SW 1271 (cell line): ENCODE measurements around the gene IGDCC3.

Experiments
- DNase-seq, 2 experiments: peaks; one replicate each; lab custom pipeline; 2025; lab: John Stamatoyannopoulos, UW

IGDCC3 gene

DNA sequence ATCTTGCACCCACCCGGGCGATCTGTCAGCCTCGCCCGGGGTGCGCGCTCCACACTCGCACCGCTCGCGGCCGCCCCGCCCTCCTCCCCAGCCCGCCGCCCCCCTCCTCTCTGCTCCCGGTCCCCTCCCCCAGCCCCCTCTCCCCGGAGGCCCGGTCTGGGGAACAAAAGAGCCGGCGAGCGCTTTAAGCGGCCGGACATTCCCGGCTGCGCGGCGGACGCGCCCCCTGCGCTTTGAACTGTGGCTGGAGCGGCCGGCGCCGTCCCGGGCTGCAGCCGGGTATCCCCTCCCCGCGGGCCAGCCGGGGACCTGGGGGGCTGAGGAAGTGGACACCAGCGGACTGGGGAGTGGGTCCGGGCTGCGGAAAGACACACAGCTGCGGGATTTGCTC is at the start of gene IGDCC3:
IGDCC3 (minus strand) TSS at position 27 of the 391 bp plus-strand sequence. CDS start 214 bp downstream, outside the sequence.
- no peak for DNase-seq

DNA sequence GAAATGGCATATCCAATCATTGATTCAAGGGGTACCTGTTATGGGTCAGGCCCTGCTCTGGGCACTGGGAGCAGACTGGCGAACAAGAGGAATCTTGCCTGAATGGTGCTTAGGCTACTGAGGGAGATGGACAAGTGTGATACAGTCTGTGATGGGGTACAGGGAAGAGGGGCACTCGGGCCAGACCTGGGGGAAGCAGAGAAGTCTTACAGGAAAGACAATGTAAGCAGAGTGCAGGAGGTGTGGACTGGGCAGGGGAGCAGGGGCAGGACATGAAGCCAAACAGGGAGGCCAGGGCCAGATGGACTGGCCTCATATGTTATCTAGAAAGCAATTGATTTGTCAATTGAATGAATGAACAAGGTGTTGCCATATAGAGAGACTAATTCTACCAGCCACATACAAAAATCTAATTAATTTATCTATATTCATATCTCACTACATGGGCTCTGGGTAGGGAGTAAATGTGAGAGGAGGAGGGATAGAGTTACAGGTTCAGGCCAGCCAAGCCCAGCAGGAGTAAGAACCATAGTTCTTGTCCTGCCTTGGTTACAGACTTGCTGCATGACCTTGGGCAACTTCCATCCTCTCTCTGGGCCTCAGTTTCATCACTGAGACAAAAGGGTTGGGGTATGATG is 48.5 kb upstream of the IGDCC3 start:
- no peak for DNase-seq

DNA sequence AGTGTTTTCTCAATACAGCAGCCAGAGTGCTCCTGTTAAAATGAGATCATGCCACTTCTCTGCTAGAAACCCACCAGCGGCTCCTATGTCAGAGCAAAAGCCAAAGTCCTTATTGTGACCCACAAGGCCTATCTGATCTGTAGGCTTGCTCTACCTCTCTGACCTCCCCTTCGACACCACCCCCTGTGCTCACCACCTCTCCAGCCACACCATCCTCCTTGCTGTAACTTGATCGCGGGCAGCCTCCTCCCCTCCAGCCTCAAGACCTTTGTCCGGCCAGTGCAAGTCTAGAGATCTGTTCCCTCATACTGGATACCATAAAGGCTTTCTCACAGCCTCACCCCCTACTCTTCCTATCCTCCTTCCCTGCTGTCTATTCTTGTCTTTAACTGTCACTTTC is 46.9 kb upstream of the IGDCC3 start:
- no peak for DNase-seq

DNA sequence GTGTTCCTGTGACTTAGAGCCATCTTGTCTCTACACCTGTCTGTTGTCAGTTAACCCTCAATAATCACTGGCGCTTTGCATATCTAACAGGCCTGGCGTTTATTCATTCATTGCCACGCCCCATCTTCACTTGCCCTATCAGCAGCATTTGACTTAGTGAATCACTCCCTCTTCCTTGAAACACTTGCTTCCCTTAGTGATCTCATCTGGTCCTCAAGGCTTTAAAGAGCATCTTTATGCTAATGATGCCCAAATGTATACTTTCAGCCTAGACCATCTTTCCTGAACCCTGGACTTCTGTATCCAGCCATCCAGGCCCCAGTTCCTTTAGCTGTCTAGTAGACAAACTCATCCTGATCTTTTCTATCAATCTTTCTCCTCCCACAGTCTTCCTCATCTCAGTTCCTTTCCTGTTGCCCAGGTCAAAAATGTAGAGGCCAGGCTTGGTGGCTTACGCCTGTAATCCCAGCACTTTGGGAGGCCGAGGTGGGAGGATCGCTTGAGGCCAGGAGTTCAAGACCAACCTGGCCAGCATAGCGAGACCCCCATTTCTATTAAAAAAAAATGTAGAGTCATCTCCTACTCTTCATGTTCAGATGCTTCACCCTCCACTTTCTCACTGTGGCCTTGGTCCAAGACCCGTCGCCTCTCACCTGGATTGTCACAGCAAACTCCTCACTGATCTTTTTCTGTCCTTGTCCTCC is 46.3 kb upstream of the IGDCC3 start:
- DNase-seq: peak in 1 of 2 experiments; percentile 17

DNA sequence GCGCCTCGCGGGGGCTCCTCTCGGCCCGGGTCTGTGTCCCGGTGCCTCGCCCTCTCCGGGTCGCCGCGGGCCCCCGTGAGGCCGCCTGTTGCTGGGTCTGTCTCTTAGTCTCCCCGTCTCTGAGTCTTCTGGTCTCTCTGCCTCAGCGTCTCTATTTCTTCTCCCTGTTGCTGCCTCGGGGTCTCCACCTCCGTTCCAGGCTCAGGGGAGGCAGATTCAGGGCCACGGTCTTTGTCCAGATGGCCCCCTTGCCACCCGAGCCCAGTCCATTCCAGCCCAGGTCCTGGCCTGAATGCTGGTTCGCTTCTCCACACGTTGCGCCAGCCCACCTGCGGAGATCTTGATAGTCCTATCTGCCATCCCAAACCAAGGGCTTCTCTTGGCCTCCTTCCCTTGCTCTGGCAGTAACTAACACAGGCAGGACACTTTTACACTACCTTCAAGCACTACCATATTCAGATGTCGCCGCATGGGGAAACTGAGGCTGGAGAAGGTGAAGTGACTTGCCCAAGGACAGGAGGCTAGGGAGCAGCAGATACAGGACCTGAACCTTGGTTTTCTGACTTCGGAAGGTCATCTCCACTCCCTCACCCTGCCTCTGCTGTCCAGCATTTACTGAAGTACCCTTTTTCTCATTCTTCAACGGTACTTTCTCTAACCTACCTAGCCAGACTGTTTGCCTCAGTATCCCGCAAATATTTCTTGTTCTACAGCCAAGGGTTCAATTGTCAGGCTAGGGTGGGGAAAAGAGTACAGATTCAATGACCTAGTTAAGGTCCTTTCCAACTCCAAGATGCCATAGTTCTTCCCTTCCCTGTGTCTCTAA is 45.6 kb upstream of the IGDCC3 start:
- no peak for DNase-seq

DNA sequence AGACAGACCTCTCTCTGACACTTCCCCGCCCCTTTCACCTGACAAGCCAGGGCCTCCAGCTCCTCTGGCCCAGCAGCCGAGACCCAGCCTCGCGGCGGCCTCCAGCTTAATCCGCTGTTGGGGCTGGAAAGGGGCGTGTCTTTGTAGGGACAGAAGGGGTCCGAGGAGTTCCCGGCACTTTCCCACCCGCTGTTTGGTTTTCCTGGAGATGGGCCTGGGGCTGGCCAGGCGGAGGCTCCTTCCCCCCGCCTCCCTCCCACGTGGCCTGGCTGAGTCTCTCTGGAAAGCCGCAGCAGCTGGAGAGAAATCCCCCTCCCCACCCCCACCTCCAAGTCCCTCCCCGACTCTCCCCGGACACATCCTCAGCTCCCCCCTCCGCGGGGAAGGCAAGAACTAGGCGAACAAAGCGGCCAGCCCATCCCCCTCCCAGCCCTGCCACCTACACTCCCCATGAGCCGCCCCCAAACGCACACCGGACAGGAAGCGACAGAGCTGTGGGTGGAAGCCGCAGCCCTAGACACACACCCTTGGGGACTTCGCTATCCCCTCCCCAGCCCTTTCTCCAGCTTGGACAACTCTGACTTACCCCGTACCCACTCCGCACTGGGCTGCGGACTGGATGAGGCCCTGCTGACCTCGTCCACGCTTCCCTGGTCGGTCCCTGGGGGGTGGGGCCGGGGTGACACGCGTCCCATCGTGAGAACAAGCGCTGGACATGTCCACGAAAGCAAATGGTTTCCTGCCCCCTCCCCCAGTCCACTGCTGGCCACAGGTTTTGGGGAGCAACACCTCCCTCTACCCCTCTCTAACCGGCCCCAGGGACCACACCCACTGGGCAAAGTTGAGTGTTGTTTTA is 43.8 kb upstream of the IGDCC3 start:
- DNase-seq: no peak

DNA sequence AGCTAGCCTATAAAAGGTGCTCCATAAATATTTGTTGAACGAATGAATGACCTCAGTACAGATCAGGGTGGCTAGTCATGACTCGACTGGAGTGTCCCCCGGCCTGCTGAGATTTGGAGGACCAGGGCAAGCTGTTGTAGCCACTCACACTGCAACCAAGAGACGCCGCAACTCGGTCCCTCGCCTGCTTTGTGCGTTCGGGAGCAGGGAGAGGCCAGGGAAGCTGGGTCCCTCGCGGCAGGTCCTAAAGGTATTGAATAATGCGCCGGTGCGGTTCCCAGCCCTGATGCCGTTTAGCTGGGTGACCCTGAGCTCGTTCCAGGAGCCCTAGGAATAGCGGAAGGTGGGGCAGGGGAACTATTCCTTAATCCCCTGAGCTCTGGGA is 43.2 kb upstream of the IGDCC3 start:
- DNase-seq: no peak

DNA sequence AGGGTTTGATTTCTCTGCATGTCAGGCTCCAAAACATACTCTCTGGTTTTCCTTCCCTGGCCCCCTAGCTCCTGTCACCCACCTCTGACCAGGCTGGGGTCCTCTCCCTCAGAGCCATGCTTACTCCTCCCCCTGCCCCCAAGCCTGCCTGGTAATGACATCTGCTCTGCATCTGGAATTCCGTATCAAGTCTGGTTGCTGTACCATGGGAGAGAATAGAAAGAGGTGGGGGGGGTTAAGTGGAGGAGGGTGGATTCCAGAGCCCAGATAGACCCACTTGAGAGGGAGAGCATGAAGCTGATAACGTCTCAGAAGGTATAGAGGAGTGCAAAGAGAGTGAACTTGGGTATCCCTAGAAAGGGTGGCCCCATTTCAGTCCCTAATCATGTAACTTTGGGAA is 40.8 kb upstream of the IGDCC3 start:
- no peak for DNase-seq

DNA sequence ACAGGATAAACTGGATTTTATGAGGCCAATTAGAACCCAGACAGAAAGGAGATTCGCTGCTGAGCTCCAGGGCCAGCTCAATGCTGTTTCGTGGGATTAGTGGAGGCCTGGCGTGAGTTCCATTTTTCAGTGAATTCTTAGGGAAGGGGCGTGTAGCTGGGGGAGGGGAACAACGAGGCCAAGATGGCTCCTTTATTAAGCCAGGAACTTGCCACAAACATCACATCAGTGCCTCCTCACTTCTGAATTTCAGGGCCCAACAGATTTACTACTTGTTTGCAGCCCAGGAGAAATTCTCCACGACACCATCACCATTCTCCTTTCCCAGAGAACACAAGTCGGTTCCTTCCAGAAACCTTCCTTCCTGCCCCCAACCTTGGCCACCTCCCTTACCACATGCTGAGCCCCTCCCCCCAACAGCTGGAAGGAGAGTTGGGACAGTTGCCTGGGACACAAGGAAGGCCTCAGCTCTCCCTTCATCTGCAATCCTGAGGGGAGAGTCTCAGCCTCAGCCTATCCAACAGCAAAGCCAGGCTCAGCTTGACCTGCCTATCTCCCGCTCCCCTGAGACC is 39.1 kb upstream of the IGDCC3 start:
- DNase-seq: no peak

DNA sequence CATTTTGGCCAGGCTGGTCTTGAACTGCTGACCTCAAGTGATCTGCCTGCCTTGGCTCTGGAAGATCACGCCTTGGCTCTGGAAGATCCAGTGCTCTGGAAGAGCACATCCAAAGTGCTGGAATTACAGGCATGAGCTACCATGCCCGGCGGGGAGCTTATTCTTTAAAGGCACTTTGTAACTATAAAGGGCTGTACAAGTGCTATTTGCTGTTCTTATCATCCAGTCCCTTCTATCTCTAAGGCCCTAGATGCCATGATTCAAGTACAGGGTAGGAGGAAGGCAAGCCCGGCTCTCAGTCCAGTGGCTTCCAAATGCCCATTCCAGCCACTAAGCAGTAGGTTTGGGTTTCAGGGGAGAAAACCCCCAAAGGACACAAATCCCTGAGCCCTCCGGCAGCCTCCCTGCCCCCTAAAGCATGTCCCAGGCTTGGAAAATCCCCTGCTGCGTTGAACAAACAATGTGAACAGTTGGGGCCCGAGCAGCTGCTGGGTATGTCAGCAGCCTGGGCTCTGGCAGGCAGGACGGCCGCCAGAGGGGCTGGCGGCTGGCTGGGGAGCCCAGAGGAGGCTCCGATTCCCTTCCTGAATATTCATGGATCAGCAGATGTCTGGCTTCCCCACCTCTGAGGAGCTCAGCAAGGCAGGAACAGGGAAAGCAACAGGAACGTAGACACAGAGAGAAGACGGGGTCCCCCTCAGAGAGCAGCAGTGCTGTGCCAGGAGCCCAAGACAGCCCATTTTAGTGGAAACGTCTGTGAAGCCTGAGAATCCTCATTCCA is 37.2 kb upstream of the IGDCC3 start:
- DNase-seq: no peak

DNA sequence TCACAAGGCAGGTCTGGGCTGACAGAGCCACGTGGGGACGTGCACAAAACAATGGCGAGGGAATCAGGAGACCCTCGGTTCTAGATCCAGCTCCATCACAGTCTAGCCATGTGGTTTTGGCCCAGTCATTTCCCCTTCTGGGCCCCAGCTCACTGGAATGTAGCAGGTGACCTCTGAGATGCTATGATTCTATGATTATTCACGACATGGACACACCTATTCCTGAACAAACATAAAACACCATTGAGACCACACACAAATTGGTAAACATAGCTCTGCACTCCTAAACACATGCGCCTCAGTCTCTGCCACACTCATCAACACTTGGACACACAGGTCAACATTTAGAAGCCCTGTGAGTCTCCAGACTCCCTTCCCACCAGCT is 36.0 kb upstream of the IGDCC3 start:
- no peak for DNase-seq

DNA sequence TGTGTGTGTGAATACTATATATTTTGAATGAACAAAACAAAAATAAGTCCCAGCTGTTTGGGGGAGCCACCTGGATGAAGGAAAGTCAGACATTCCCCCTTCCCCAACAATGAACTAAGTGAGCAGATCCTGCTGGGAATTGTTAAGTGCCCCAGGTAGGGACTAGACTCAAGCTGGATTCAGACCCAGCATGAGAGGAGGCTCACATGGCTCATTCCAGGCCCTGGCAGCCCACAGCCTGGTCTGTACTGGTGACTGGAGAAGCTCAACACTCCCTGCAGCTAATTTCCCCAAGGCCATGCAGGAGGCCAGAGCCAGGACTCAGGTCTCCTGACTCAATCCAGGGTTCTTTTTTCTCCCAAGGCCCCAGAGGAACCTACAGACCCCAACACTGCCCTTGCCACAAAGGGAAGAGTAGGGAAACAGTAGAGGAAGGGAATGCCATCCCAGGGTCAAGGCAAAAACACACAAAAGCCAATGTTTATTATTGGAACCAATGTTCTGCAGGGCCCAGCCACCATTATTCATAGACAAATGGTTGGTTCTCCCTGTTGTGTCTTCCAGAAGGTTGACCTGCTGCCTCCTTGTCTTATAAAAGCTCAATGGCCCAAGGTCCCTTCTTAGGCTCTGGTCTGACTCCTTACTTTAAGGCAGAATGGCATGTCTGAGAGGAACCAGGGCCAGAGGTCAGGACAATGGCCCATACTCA is 35.4 kb upstream of the IGDCC3 start:
- DNase-seq: no peak

DNA sequence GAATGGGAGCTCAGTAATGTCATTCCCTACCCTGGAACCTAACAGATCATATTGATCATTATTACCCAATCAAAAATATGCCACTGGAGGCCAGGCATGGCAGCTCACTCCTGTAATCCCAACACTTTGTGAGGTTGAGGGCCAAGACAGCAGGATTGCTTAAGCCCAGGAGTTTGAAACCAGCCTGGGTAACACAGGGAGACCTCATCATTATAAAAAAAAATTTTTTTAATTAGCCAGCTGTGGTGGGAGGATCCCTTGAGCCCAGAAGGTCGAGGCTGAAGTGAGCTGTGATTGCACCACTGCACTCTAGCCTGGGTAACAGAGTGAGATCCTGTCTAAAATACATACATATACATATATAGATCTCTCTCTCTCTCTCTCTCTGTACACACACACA is 34.8 kb upstream of the IGDCC3 start:
- DNase-seq: no peak

DNA sequence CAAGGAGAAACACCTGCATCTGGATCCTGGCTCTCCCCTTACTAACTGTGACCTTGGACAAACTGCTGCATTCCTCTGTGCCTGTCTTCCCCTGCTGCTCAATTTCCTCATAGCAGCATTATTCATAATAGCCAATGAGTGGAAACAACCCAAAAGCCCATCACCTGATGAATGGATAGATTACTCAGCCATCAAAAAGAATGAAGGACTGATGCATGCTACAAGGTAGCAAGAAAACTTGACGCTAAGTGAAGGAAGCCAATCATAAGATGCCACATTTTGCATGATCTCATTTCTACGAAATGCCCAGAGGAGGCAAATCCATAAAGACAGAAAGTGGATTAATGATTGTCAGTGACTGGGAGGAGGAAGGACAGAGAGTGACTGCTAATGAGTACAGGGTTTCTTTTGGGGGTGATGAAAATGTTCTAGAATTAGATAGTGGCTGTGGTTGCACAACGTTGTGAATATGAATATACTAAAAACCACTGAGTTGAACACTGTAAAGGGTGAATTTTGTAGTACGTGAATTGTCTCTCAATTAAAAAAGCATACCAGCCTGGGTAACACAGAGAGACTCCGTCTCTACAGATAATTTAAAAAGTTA is 33.8 kb upstream of the IGDCC3 start:
- no peak for DNase-seq

DNA sequence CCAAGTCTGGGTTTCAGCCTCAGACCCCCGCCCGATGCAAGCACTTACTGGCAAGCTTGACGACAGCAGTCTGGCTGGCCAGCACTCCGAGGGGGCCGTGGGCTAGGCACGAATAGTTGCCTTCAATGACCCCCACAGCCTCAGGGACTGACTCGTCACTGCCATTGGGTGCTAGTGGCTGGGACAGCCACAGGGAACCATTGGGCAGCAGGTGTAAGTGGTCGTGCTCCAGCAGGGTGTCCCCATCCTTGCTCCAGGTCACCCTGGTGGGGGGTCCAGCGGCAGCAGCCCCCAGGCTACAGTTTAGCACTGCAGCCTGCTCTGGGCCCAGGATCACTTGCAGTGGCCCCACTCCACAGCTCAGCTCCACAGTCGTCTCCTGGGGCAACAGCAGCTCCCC is 33.2 kb upstream of the IGDCC3 start:
- DNase-seq: no peak

DNA sequence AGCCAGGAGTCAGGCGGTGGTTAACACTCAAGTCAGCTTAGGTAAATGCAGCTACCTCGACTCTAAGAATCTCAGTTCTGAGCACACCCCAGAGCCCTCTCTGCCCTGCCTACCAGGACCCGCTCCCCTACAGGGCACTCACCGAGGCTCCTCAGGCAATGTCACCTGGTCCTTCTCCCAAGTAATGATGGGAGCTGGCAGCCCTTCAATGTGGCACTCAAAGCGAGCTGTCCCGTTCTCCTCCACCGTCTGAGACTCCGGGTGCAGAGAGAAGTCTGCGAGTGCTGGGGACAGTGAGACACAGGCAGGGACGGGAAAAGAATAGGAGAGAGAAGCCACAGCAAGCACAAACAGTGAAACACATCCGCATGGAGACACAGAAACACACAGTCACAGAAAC is 32.2 kb upstream of the IGDCC3 start:
- no peak for DNase-seq

DNA sequence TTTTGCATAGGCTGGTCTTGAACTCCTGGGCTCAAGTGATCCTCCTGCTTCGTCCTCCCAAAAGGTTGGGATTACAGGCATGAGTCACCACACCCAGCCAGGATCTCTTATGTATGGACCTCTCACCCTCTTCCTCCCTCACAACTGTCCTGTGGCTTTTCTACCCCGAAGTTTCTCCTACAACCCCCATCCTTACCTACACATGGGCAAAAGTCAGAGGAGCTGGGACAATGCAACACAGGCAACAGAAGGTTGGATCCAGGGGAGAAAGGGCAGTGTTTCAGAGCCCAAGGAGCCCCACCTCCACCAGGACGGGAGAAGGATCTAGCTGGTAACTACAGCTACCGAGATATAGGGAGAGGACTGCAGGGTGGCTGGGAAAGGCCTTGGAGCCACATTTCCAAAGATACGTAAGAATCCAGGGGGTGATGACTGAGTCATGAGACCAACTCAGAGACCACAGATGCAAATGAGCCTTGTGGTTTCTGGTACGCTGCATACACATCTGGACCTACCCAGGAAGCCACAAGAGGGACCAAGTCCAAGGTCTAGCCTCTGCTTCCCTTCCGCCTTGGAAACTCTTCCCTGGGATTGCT is 31.3 kb upstream of the IGDCC3 start:
- no peak for DNase-seq

DNA sequence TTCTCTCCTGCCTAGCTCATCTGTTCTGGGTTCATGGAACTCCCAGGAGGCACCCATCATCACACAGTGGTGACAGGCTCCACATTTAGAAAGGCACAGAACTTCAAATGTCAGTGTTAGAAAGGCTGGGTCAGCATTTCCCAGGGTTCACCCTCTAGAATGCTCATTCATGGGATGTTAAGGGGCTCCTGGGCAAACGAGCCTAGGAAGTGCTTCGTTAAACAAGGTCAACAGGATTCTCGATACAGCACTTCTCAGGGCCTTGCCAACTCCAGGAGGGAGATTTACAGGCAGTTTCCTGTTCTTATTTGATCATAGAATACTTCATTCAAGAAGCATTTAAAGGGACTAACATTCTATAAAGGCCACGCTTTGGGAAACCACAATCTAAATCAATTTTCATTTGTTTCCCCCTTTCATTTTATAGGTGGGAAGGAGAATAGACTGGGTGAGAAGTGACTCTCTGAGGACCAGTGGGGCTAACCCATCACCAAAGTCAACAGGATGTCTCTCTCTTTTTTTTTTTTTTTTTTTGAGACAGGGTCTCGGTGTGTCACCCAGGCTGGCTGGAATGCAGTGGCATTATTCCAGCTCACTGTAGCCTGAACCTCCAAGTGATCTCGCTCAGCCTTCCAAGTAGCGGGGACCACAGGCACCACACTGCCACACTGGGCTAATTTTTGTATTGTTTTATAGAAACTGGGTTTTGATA is 30.7 kb upstream of the IGDCC3 start:
- no peak for DNase-seq
